ENCODE measurements around the gene DHRSX.
"Not testable (repeated sequence)": the region's sequence is repeated elsewhere in the genome, so short reads cannot be mapped to it uniquely, and the experiment has no call there.

Gene DHRSX

GRCh38 chrX:2419418-2419817, 81.4 kb downstream of the DHRSX start:
- DNase-seq: not testable (repeated sequence)

GRCh38 chrX:2418000-2418399, 82.8 kb downstream of the DHRSX start:
- DNase-seq: no peak

GRCh38 chrX:2416851-2417604, 83.7 kb downstream of the DHRSX start:
- DNase-seq: no peak

DNA sequence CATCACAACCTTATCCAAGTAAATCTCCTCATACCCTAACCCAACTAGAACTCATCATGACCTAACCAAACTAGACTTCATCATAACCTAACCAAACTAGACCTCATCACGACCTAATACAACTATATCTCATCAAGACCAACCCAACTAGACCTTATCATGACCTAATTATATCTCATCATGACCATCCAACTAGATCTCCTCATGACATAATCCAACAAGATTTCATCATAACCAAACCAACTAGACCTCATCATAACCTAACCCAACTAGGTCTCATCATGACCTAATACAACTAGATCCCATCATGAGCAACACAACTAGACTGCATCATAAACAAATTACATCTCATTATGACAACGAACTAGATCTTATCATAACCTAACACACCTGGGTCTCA, 86.4 kb downstream of the DHRSX start:
- no peak for DNase-seq

GRCh38 chrX:2413969-2414368, 86.8 kb downstream of the DHRSX start:
- no peak for DNase-seq

DNA sequence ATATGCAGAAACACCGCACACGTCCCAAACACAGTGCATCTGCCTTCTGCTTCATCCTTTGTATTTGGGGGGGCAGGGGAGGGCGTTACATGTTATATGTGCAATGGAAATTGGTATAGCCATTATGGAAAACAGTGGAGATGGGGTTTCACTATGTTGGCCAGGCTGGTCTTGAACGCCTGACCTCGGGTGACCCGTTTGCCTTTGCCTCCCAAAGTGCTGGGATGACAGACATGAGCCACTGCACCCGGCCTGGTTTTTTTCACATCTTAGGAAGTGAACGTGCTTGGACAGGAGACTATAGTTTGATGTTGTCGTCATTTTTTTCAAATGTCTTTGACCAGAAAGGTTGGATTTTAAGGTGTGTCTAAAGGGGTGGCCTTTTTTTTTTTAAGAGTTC, 88.6 kb downstream of the DHRSX start:
- DNase-seq: no peak

- no peak for DNase-seq
Measured at GRCh38 chrX:2410279-2411020, 90.3 kb downstream of the DHRSX start.

- DNase-seq: no peak
Measured at GRCh38 chrX:2409796-2410195, 91.0 kb downstream of the DHRSX start.

- no peak for DNase-seq
Measured at GRCh38 chrX:2408856-2409255, 91.9 kb downstream of the DHRSX start.

GRCh38 chrX:2406891-2407518, 93.8 kb downstream of the DHRSX start:
- DNase-seq: no peak

GRCh38 chrX:2404776-2405175, 96.0 kb downstream of the DHRSX start:
- DNase-seq: no peak

- DNase-seq: no peak
Measured at GRCh38 chrX:2402361-2402690, 98.5 kb downstream of the DHRSX start.

DNA sequence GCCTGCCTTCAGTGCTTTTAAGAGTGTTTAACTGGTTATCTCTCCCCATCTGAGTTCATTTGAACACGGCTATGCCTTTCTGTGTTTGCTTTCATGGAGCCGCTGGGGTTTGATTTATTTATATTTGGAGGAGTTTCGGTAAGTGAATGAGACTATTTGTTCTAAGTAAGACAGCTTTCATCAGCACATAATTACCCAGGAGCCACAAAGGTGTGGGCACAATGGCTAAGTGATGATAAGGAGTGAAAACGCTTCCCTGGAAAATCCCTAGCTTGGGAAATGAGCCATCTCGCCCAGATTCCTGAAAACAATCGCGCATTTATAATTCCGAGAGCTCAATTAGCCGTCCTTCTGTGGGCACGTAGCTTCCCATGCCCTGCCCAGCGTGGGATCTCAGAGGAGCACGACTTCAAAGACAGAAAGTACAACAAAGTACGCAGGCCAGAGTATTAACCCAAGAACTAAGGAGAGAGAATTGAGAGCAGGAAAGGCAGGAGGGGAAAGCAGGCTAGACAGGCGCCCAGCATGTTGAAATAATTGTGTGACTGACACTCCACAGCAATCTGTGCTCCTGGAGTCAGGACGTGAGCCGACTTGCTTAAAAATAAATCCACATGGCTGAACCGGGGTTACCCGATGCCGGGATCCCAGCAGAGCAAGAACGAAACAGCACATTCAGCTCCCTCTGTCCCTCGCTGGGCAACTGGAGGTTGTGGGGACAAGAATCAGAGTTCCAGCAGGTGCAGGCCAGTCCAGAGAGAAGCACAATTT, 99.0 kb downstream of the DHRSX start:
- no peak for DNase-seq

- DNase-seq: no peak
Measured at GRCh38 chrX:2401201-2401589, 99.6 kb downstream of the DHRSX start.

DNA sequence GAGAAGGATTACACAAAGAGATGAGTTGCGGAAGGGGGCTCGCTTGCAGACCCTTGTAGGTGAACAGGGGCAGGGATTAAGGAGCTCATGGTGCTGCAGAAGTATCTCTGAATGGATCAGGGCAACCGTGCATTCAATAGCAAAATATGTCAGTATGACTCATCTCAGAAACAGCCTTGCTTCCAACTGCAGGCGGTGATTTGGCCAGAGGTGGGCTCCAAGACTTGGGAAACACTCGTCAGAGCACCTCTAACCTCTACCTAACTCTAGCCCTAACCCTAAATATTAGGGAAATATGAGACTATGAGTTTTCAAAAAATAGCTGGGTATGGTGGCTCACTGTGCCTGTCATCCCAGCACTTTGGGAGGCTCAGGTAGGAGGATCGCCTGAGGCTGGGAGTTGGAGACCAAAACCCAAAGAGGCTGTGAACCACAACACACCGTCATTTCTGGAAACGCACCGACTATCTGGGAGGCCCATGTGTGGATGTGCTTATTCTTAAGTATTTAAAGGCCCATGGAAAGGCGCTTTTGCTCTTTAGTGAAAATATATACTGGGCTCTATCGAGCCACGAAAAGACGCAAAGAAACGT, 102.6 kb downstream of the DHRSX start:
- DNase-seq: no peak

- no peak for DNase-seq
Measured at GRCh38 chrX:2397229-2398063, 103.3 kb downstream of the DHRSX start.

GRCh38 chrX:2395261-2395992, 105.3 kb downstream of the DHRSX start:
- DNase-seq: no peak

DNA sequence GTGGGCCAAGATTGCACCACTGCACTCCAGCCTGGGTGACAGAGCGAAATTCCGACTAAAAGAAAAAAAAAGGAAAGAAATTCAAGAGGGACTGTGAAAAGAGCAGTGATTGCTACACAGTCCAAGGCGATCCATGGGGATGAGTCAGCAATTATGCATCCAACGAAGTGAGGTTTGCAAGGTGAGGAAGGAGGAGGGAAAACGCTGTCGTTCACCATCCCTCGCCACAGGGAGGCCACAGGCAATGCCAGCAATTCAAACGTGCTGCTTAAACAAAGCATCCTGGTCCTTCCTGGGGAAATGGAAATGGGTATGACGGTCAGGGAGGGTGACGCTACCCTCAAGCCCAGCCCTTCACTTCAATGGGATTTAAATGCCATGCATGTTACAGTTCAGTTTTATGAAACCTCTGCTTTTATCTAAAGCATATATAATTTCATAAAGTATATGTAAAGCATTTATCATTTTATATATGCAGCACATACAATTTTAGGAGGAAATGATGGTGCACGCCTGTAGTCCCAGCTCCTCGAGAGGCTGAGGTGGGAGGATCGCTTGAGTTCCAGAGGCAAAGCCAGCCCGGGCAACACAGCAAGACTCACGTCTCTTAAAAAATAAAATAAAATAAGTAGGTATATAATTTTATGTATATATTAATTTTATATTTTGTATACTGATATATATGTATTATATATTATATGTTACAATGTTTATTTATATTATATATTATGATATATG, 108.7 kb downstream of the DHRSX start:
- DNase-seq: no peak

- DNase-seq: no peak
Measured at GRCh38 chrX:2390754-2391153, 110.0 kb downstream of the DHRSX start.

DNA sequence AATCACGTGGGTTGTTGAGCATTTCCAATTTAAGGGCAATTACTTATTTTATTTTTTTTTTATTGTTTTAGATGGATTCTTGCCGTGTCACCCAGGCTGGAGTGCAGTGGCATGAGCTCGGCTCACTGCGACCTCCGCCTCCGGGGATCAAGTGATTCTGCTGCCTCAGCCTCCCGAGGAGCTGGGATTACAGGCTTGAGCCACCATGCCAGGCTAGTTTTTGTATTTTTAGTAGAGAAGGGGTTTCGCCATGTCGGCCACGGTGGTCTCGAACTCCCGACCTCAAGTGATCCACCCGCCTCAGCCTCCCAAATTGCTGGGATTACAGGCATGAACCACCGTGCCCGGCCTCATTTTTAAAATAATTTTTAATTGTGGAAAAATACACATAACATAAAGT, 111.0 kb downstream of the DHRSX start:
- not testable (repeated sequence) for DNase-seq

DNA sequence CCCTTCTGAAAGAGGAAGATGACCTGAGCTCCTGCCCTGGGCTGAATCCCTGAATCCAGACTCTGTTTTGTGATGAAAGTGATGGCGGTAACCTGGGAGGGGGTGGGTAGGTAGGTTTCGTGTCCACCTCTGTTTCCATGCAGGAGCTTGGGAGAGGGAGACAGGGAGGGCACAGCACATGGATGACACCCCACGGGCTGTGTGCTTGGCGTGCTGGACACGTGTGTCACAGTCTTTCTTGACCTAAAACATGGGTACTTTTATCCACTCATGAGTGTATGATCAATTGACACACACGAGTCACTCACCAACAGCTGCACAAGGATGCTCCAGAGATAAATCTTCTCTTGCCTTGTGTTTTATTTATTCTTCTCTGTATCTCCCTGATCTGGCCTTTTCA, 111.5 kb downstream of the DHRSX start:
- DNase-seq: no peak

Measured in stimulated activated CD4-positive, alpha-beta T cell treated with anti-CD3 and anti-CD28 coated beads, Interleukin-2, amount 100 ng/mL, for 48 hours (primary cell).